HG03097 (cell line): ENCODE results near the gene NMT1.

Experiments used
- ATAC-seq: cut with Tn5 transposase; IDR thresholded peaks from one replicate; pipeline ENCODE4 v1.9.1; 2021; ENCODE audit not compliant: unreplicated experiment, low FRiP score

Gene NMT1

GRCh38 chr17:45148183-45149036 lies 87.3 kb downstream of the NMT1 start, which contains the start of gene HEXIM1:
Gene HEXIM1 (plus strand): TSS chr17:45148475. CDS start chr17:45149191, 716 bp downstream.
- peak; percentile 73 for ATAC-seq

- no peak for ATAC-seq
Observed at GRCh38 chr17:45149037-45149668, 88.0 kb downstream of the NMT1 start.

- ATAC-seq: no peak
Observed at GRCh38 chr17:45149669-45150664, 88.8 kb downstream of the NMT1 start.

- ATAC-seq: no peak
Observed at GRCh38 chr17:45150911-45151809, 90.0 kb downstream of the NMT1 start.

GRCh38 chr17:45155029-45155428 lies 93.9 kb downstream of the NMT1 start:
- no peak for ATAC-seq

GRCh38 chr17:45155483-45155882 lies 94.4 kb downstream of the NMT1 start:
- no peak for ATAC-seq

GRCh38 chr17:45156242-45156641 lies 95.1 kb downstream of the NMT1 start:
- ATAC-seq: no peak
